ENCODE results near the gene RAB1A. TPM values are rescaled to one million over a fixed set of nuclear protein-coding genes. Genes with fewer than 3 reads are reported as not detected.
A peak's percentile ranks its signal among the peaks of the same experiment; 100 is the strongest.

Gene RAB1A
- total RNA-seq, 1 experiment from 2014 or later = 108 TPM

DNA sequence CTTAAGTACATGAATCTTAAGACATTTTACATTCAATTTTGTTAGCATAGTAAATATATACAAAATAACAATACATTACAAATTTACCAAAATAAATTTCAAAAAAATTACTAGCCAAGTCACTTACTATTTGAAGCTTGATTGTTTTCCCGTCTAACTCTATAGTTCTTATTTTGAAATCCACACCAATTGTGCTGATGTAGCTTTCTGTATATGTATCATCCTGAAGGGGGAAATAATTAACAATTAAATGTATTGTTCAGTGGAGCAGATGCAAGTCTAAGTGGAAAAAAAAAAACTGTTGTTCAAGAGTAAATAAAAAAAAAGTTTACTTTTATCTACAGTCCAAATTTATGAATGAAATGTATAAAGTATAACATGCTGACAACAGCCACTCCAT, 32.1 kb downstream of the RAB1A start:
- no peak for DNase-seq (ENCODE audit: low read depth)

DNA sequence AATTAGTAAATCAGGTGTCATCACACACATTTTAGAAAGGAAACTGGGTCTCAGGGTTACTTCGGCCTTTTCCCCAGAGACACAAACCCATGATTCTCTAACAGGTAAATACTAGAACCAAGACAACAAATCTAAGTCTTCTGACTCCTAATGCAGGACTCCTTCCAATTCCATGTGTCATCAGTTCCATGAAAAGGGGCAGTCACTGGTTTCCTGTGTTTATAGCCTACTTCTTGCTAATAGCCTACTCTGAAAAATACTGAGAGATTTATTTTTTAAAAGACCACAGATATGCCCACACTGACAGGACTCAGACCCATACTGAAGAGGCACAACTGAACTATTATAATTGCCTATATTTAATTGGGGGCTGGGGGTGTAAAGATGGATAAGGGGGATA, 33.0 kb downstream of the RAB1A start:
- DNase-seq (ENCODE audit: low read depth) = no peak

DNA sequence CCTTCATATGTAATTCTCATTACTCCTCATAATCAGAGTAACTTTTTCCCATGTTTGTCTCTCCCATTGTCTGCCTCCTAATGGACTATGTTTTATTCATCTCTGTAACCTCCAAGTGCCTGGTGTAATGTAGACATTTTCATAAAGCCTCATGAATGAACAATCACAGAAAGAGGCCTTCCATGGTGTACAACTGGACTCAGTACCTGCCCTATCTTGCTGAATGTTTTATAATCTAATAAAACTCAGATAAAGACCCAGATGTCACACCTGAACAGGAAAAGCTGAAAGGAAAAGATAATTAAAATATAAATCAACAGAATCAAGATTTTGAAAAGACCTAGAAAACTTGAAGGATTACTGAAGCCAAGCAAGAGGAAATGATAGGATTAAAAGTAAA, 36.7 kb downstream of the RAB1A start:
- no peak for DNase-seq (ENCODE audit: low read depth)

DNA sequence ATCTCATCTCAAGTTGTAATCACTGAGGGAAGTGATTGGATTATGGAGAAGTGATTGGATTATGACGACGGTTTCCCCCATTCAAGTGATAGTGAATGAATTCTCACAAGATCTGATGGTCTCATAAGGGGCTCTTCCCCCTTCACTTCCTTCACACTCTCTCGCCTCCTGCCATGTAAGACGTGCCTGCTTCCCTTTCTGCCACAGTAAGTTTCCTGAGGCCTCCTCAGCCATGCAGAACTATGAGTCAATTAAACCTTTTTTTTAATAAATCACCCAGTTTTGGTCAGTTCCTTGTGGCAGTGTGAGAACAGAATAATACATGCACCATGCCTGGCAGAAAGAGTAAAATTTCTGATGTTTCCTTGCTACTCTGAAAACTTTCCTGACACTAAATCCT, 37.1 kb downstream of the RAB1A start:
- DNase-seq (ENCODE audit: low read depth) = no peak

DNA sequence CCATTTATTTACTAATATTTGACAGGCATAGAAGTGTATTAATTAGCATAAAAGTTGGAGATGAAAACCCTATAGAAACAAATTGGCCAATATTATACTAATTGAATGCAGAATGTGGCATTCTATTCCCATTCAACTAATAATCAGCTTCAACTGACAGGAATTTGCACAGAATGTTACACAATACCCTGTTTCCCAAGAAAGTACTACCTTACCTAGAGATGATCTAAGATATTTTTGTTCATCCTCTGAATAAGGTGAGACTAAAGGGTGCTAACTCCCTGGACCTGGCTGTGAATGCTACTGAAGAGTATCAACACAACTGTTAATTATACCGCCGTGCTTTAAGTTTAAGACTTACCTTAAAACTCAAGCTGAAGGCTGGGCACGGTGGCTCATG, 44.8 kb downstream of the RAB1A start:
- DNase-seq (ENCODE audit: low read depth) = no peak

DNA sequence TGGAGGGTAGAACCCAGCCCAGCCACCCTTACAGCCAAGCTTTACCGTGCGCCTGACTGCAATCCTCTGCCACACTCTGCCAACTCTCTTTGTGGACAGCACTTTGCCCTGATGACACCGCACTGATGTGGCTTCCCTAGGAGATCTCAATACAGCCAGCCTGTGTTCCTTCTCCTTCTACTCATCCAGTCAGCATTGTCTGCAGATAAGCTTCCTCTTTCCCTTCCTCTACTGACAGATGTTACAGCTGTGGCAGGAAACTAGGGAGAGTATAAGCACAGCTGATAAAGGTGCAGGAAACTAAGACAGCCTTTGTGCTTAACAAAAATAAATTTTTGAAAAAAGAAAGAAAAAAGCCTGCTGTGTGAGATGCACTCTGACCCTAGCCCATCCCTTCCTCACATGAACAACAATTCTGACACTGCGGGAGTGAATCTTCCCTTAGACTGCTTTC, 48.6 kb downstream of the RAB1A start:
- DNase-seq (ENCODE audit: low read depth) = no peak

DNA sequence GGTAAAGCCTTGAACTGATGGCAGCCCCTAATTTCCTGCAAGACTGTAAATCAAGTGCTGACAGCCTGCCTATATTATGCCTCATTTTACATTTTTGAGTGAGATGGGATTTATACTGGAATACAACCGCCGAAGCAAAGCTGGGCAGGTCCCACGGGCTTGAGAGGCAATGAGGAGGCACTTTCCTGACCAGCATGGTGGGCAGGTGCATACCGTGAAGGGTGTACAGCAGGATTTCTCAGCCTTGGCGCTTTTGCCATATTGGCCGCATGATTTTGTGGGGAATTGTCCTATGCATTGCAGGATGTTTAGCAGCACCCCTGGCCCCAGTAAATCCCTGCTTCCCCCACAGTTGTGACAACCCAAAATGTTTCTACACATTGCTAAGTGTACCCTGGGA, 50.9 kb downstream of the RAB1A start:
- no peak for DNase-seq (ENCODE audit: low read depth)

DNA sequence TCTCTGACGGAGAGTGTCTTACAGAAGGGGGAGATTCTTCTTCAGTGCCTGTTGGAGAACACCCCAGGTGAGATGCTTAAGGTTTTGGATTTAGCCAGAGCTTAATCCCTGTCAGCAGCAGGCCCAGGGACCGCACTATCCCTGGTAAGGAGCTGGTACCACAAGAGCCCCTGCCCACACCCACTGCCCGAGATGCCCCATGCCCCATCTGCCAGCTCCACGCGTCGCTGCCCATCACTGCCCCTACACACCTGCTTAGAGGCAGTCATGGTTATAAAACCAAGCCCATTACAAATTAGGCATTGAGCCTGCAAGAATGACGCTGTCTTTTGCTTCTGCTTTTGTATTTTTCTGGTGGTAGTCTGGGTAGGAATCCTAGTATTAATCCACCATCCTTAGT, 52.0 kb downstream of the RAB1A start:
- no peak for DNase-seq (ENCODE audit: low read depth)

DNA sequence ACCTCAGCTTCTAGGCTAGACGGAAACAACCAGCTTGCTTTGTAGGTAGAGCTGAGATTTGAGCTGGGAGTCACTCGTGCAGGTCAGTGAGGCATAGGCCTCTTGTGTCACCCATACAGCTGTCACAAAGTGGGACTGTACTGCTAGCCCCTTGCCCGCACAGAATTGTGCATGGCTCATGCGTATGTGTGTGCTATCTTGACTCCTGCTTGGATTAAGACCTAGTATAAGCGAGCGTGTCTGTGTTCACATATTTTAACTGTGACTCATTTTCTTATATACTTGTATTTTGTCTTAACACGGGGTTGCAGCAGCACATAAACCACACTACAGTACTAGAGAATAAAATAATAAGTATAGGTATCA, 53.6 kb downstream of the RAB1A start:
- peak; percentile 26 for DNase-seq (ENCODE audit: low read depth)

DNA sequence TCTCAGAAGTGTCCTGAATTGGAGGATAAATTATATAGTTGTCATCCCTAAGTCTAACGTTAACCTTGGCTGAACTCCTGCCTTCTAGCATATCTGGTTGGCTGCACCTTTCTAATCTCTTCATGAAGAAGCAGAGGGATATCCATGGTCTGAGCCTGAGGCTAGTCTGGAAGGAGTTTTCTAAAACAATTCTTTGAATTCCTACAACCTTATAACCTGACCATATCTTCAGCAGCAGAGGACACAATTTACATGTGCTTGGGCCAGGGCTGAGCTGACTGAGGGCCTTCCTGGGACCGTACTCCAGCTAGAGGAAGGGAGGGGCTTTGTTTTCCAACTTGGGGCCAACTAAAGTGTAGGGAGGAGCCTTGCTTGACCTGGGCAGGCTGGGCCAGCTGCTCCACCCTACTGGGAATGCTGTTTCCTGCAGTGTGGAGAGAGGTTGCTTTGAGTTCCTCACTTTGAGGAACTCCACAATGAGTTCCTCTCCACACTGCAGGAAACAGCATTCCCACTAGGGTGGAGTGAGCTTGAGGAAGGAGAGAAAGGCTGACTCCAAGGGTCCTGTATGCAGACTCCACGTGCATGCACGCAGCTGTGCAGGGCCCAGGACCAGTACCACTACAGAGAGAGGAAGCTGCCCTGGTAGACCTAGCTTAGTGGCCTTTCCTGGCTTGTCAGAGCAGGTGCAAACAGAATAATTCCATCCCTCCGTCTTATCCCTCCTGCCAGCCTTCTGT, 54.1 kb downstream of the RAB1A start:
- no peak for DNase-seq (ENCODE audit: low read depth)

DNA sequence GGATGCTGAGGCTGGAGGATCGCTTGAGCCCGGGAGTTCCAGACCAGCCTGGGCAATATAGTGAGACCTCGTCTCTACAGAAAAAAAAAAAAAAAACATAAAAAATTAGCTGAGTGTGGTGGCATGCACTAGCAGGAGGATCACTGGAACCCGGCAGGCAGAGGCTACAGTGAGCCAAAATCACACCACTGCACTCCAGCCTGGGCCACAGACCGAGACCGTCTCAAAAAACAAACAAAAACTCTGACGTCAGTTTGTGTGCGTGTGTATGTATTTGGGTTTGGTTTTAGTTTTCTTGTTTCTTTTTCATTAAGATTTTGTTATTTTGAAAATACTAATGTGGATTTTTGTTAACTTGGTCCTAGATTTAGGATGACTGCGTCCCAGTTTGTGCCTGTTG, 54.7 kb downstream of the RAB1A start:
- DNase-seq (ENCODE audit: low read depth) = no peak

DNA sequence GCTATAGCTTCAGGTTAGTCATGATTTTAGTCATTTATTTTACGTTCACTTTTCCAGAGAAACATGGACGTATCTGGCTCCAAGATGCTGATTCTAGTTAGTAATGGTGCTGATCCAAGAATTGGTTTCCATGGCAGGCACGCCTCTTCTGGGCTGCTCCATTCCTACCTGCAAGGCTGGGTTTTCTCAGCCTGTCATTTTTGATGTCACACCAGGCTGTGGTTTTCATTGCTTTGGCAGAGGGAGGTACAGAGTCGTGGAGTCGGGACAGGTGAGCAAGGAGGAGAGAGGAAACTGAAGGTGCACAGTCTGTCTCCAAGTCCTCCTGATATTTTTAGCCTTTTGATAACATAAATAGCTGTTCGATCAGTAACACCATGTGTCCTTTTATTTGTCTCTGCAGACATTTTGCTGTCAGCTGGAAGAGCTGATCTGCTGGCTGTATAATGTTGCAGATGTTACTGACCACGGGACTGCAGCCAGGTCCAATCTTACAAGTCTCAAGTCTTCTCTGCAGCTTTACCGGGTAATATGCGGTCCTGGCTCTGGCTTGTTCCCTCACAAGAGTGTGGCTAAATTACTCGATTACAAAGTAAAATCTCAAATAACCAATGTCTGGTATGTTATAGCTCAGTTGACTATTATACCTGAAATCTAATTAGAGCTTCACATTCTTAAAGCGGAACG, 55.9 kb downstream of the RAB1A start:
- no peak for DNase-seq (ENCODE audit: low read depth)

DNA sequence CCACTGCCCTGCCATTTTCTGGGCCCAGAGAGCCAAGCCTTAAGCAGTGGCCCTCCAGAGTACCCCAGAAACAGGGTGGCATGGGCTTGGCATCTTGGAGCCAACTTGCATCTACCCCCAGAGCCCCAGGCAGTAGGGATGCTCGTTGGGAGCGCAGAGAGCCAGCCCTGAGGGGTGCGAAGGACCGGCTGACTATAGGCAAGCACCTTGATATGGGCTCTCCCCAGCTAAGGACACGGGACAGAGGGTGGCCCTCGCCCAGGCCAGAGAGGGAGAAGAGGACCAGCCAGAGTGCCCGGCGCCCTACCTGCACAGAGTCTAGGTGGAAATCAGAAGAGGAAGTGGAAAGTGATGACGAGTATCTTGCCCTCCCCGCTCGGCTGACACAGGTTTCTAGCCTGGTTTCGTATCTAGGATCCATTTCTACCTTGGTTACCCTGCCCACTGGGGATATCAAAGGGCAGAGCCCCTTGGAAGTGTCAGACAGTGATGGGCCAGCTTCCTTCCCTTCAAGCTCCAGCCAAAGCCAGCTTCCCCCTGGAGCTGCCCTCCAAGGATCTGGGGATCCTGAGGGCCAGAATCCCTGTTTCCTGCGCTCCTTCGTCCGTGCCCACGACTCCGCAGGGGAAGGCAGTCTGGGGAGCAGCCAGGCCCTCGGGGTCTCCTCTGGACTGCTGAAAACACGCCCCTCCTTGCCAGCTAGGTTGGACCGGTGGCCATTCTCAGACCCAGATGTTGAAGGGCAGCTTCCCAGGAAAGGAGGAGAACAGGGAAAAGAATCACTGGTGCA, 57.5 kb downstream of the RAB1A start:
- no peak for DNase-seq (ENCODE audit: low read depth)

DNA sequence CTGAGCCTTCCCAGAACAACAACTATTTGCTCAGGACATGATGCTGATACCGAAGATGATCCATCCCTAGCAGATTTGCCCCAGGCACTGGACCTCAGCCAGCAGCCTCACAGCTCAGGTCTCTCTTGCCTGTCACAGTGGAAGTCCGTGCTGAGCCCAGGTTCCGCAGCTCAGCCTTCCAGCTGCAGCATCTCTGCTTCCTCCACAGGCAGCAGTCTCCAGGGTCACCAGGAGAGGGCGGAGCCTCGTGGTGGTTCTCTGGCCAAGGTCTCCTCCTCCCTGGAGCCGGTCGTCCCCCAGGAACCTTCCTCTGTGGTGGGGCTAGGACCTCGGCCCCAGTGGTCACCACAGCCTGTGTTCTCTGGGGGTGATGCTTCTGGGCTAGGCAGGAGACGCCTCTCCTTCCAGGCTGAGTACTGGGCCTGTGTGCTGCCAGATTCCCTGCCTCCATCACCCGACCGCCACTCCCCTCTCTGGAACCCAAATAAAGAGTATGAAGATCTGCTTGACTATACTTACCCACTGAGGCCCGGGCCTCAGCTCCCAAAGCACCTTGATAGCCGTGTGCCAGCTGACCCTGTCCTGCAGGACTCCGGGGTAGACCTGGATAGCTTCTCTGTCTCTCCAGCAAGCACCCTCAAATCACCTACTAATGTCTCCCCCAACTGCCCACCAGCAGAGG, 58.3 kb downstream of the RAB1A start:
- DNase-seq (ENCODE audit: low read depth) = no peak

DNA sequence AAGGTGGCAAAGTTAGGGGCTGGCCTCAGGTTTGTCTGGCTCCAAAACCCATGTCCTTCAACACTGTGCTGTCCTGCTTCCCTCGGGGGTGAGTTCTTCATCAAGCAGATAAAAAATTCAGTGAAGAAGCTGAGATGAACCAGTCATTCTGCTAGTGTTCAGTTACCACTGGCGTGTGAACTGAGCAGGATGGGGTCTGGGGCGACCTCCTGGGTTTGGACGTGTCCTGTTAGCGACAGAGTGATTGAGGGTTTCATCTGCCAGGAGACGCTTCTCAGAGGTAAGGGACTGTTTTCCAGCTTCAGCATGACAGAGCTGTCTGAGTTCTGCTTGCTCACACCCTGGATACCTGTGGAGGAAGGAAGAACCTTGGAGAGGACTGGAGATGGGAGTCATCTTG, 59.0 kb downstream of the RAB1A start:
- DNase-seq (ENCODE audit: low read depth) = no peak

DNA sequence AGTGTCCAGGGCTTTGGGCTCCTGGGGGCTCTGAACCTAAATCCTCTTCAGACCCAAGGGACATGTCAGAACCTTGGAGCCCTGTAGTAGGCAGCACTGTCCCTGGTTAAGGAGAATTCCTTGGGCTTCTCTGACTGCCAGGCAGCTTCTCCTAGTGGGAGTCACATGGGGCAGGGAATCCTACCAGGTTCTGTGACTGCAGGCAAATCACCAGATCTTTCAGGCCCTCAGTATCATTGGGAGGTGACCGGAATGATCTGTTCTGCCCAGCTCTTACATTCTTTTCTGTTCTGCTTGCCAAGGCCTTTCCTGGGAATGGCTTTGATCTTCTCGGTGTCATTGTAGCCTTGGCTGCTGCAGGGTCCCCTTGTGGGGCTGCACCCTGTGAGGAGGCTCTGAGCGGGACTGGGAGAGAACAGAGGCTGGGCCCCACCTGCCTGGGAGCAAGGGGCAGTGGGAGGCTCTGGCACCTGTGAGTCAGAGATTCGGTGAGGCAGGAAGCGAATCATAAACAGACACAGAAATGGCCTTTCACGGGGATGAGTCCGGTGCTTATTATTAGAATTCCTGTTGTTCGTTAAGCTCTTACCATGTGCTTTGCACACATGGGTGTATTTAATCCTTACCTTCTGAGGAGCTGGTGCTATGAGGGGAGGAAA, 59.6 kb downstream of the RAB1A start:
- peak; percentile 83 for DNase-seq (ENCODE audit: low read depth)

DNA sequence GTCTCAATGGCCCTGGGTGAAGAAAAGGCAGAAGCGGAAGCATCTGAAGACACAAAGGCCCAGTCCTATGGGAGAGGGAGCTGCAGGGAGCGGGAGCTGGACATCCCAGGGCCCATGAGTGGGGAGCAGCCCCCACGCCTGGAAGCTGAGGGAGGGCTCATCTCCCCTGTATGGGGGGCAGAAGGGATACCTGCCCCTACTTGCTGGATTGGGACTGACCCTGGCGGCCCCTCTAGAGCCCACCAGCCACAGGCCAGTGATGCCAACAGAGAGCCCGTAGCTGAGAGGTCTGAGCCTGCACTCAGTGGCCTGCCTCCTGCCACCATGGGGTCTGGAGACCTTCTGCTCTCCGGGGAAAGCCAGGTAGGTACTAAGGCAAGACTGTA, 60.5 kb downstream of the RAB1A start:
- DNase-seq (ENCODE audit: low read depth) = no peak

DNA sequence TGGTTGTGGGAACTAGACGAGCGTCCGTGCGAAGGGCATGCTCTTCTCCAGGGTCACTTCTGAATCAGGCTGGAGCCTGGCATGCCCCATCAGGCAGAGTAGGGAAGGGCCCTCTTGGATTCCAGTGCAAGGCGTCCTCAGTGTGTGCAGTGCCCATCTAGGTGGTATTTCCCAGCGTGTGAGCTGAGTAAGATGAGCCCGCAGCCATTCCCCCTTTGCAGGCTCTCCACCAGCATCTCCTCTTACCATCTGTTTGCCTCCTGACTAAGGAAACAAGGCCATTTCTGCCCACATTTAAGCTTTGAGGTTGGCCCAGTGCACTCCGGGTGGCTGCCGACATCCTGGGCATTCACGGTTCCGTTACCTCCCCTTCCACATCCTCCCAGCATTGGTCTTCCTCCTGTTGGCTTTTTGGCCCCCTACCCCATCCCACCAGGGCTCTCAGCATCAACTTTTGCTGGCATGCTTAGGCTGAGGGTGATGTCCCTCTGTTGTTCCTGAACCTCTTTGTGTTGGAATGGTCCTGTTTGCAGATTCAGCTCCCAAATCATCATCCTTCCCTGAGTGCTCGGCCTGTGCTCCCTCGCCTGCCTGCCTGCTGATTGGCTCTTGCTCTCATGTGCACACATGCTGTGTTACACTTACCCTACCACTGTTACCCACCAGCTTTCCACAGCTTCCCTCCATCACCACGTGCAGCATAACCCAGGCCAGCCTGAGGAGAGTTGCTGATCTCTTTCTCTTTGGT, 61.9 kb downstream of the RAB1A start:
- no peak for DNase-seq (ENCODE audit: low read depth)

DNA sequence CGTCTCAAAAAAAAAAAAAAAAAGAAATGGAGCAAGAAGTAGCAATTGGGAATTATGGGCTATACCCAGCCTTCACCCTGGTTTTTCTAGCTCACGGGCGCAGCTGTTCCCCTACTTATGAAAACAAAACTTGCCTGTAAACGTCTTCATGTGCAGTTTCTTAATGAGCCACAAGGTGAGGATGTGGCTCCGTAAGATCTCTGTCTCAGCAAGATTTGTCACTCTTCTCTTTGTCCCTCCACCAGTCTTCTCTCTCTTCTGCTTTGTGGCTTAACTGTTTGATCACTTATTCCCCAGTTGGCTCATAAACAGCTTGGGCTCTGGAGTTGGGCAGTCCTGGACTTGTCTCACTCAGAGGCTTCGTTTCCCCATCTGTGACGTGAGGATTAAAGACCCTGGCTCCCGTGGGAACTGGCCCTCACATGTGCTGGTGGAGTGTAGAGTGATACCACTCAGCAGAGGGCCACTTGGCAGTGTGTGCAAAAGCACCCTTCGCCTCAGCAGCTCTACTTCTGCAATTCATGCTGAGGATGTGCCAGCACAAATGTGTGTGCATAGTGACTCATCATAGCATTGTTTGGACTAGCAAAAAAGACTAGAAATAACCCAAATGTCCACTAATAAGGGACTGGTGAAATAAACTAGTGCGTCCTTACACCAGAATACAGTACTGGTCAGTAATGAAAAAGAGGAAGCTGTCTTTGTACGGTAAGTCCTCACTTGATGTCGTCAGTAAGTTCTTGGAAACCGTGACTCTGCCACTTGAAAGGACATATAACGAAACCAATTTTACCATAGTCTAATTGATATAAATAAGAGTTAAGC, 65.0 kb downstream of the RAB1A start:
- DNase-seq (ENCODE audit: low read depth) = peak; percentile 84
